Measurements from ENCODE around the gene DLG3.

The DLG3 gene

DNA sequence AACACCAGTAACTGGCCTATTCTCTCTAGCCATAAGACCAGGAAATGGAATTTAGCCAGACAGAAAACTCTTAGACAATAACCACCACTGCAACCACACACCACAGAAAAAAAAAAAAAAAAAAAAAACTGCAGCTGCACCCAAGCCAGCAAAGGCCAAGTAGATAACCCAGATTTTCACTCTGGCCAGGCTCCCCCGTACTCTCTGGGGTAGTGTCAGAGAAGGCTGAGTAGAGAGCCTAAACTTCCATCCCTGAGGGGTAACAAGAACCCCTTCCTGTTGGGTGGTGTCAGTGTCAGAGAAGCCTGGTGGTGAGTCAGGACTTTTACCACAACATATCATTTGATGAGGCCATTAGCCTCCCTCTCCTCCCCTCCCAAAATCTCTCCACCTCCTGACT is 5.6 kb upstream of the DLG3 start:
- Histone ChIP-seq H3K27ac (ENCODE audit: low read length) (no peak overlapping the region), H3K9me3 (ENCODE audit: control insufficient read depth, low read depth, low read length) (no peaks in the 10 kb centered on the region), H3K36me3 (ENCODE audit: control insufficient read depth, low read depth, low read length) (no peaks in the 10 kb centered on the region), H3K4me3 (ENCODE audit: low read length) (no peak overlapping the region), H3K4me1 (ENCODE audit: control insufficient read depth, low read depth, low read length) (no peaks in the 10 kb centered on the region), H3K9ac (ENCODE audit: low read length) (no peak overlapping the region), H3K27me3 (ENCODE audit: control insufficient read depth, insufficient read depth, low read length) (no peaks in the 10 kb centered on the region)

DNA sequence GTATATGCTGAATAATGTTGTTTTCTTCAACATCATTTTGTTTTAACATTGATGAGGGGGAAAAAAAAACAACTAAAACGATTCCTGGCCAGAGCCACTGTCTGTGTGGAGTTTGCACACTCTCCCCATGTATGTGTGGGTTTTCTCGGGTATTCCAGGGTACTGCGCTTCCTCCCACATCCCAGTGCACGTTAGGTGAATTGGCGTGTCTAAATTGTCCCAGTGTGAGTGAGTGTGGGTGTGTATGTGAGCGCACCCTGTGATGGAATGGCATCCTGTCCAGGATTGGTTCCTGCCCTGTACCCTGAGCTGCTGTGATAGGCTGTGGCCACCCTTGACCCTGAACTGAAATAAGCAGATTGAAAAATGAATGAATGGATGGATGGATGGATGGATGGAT is 2.4 kb upstream of the DLG3 start:
- Histone ChIP-seq H3K4me1 (ENCODE audit: control insufficient read depth, low read depth, low read length) (no peaks in the 10 kb centered on the region), H3K9ac (ENCODE audit: low read length) (no peak overlapping the region), H3K9me3 (ENCODE audit: control insufficient read depth, low read depth, low read length) (no peaks in the 10 kb centered on the region), H3K4me3 (ENCODE audit: low read length) (no peak overlapping the region), H3K27ac (ENCODE audit: low read length) (no peak overlapping the region), H3K36me3 (ENCODE audit: control insufficient read depth, low read depth, low read length) (no peaks in the 10 kb centered on the region), H3K27me3 (ENCODE audit: control insufficient read depth, insufficient read depth, low read length) (peaks cover 11% of the 10 kb centered on the region)

- Histone ChIP-seq H3K9ac (ENCODE audit: low read length) (no peak overlapping the region), H3K4me1 (ENCODE audit: control insufficient read depth, low read depth, low read length) (no peaks in the 10 kb centered on the region), H3K27ac (ENCODE audit: low read length) (no peak overlapping the region), H3K27me3 (ENCODE audit: control insufficient read depth, insufficient read depth, low read length) (peaks cover 11% of the 10 kb centered on the region), H3K9me3 (ENCODE audit: control insufficient read depth, low read depth, low read length) (peaks cover 5% of the 10 kb centered on the region), H3K4me3 (ENCODE audit: low read length) (peak overlapping the region; percentile 30), H3K36me3 (ENCODE audit: control insufficient read depth, low read depth, low read length) (no peaks in the 10 kb centered on the region)
Measured at GRCh38 chrX:70444946-70445656, 466 bp downstream of the DLG3 start.

DNA sequence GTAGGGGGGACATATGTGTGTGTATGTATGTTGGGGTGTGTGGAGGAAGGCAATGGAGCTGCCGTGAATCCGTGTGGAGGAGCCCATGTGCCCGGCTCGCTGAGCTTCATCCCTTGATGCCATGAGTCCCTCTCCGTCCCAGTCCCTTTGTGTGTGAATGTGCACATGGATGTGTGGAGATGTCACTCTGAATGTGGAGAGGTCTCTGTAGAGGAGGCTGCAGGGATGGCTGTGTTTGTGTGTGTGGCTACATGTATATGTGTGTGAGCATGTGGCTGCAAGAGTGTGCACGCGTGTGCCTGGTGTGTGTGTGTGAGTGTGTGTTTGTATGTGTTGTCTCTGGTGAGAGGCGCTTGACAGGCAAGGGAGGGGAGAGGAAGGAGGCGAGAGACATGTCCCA is 1.3 kb downstream of the DLG3 start:
- H3K9me3 ChIP-seq (ENCODE audit: control insufficient read depth, low read depth, low read length) = peaks cover 5% of the 10 kb centered on the region
- H3K4me1 ChIP-seq (ENCODE audit: control insufficient read depth, low read depth, low read length) = no peaks in the 10 kb centered on the region
- no peak overlapping the region for H3K4me3 ChIP-seq (ENCODE audit: low read length)
- no peaks in the 10 kb centered on the region for H3K36me3 ChIP-seq (ENCODE audit: control insufficient read depth, low read depth, low read length)
- H3K27me3 ChIP-seq (ENCODE audit: control insufficient read depth, insufficient read depth, low read length) = peaks cover 11% of the 10 kb centered on the region
- no peak overlapping the region for H3K9ac ChIP-seq (ENCODE audit: low read length)
- H3K27ac ChIP-seq (ENCODE audit: low read length) = no peak overlapping the region

GRCh38 chrX:70446380-70447350 is 2.0 kb downstream of the DLG3 start:
- no peak overlapping the region for H3K27ac ChIP-seq (ENCODE audit: low read length)
- H3K9ac ChIP-seq (ENCODE audit: low read length) = no peak overlapping the region
- peaks cover 11% of the 10 kb centered on the region for H3K27me3 ChIP-seq (ENCODE audit: control insufficient read depth, insufficient read depth, low read length)
- H3K4me1 ChIP-seq (ENCODE audit: control insufficient read depth, low read depth, low read length) = no peaks in the 10 kb centered on the region
- H3K36me3 ChIP-seq (ENCODE audit: control insufficient read depth, low read depth, low read length) = no peaks in the 10 kb centered on the region
- H3K9me3 ChIP-seq (ENCODE audit: control insufficient read depth, low read depth, low read length) = peaks cover 5% of the 10 kb centered on the region
- H3K4me3 ChIP-seq (ENCODE audit: low read length) = no peak overlapping the region

DNA sequence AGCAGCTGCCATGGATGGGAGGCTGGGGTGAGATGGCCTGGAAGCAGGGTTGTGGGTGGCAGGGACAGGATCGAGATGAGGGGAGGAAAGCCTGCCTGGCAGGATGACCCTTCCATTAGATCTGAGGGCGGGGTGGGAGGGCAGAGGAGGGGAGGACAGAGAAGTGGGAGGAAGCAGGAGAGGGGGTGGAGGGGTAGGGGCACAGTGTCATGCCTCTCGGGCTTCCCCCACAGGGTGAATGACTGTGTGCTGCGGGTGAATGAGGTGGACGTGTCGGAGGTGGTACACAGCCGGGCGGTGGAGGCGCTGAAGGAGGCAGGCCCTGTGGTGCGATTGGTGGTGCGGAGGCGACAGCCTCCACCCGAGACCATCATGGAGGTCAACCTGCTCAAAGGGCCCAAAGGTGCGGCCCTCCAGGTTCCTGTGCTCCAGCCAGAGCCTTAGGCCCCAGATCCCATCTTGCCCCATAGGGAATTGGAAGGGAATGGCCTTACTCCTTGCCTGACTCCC is 4.9 kb downstream of the DLG3 start:
- Histone ChIP-seq H3K9me3 (ENCODE audit: control insufficient read depth, low read depth, low read length) (peaks cover 5% of the 10 kb centered on the region), H3K27ac (ENCODE audit: low read length) (no peak overlapping the region), H3K4me3 (ENCODE audit: low read length) (no peak overlapping the region), H3K27me3 (ENCODE audit: control insufficient read depth, insufficient read depth, low read length) (peaks cover 11% of the 10 kb centered on the region), H3K36me3 (ENCODE audit: control insufficient read depth, low read depth, low read length) (no peaks in the 10 kb centered on the region), H3K9ac (ENCODE audit: low read length) (no peak overlapping the region), H3K4me1 (ENCODE audit: control insufficient read depth, low read depth, low read length) (no peaks in the 10 kb centered on the region)

GRCh38 chrX:70452143-70452733 is 7.6 kb downstream of the DLG3 start:
- Histone ChIP-seq H3K27ac (ENCODE audit: low read length) (no peak overlapping the region), H3K9me3 (ENCODE audit: control insufficient read depth, low read depth, low read length) (peaks cover 5% of the 10 kb centered on the region), H3K4me3 (ENCODE audit: low read length) (peak overlapping the region; percentile 46), H3K36me3 (ENCODE audit: control insufficient read depth, low read depth, low read length) (no peaks in the 10 kb centered on the region), H3K9ac (ENCODE audit: low read length) (peak overlapping the region; percentile 24), H3K27me3 (ENCODE audit: control insufficient read depth, insufficient read depth, low read length) (no peaks in the 10 kb centered on the region), H3K4me1 (ENCODE audit: control insufficient read depth, low read depth, low read length) (no peaks in the 10 kb centered on the region)

DNA sequence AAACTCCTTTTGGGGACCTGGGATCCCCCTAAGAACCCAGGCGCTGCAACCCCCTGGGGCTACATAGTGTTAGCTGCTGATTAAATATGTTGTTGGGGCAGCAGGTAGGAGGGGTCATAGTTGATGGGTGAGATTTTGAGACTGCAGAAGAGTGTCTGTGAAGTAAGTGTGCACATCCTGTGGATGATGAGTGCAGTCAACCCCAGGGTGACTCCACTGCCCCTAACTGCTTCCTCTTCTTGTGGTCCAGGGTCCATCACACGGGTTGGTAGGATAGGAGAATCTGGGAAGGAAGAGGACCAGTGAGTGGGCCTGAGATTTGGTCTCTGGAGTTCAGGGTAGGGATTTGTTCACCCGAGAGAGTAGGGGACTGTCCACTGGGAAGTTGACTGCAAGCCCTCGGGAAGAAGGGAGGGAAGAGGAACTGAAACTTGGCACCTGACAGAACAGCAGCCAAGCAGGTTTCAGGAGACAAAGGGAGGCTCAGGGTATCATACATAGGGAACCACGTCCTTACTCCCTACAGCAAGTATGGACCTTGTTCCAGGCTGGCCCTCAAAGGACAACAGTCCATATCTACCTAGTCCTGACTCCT is 8.5 kb downstream of the DLG3 start:
- Histone ChIP-seq H3K36me3 (ENCODE audit: control insufficient read depth, low read depth, low read length) (no peaks in the 10 kb centered on the region), H3K27ac (ENCODE audit: low read length) (no peak overlapping the region), H3K9ac (ENCODE audit: low read length) (peak overlapping the region; percentile 24), H3K4me3 (ENCODE audit: low read length) (peak overlapping the region; percentile 46), H3K4me1 (ENCODE audit: control insufficient read depth, low read depth, low read length) (no peaks in the 10 kb centered on the region), H3K27me3 (ENCODE audit: control insufficient read depth, insufficient read depth, low read length) (no peaks in the 10 kb centered on the region), H3K9me3 (ENCODE audit: control insufficient read depth, low read depth, low read length) (peaks cover 2% of the 10 kb centered on the region)

DNA sequence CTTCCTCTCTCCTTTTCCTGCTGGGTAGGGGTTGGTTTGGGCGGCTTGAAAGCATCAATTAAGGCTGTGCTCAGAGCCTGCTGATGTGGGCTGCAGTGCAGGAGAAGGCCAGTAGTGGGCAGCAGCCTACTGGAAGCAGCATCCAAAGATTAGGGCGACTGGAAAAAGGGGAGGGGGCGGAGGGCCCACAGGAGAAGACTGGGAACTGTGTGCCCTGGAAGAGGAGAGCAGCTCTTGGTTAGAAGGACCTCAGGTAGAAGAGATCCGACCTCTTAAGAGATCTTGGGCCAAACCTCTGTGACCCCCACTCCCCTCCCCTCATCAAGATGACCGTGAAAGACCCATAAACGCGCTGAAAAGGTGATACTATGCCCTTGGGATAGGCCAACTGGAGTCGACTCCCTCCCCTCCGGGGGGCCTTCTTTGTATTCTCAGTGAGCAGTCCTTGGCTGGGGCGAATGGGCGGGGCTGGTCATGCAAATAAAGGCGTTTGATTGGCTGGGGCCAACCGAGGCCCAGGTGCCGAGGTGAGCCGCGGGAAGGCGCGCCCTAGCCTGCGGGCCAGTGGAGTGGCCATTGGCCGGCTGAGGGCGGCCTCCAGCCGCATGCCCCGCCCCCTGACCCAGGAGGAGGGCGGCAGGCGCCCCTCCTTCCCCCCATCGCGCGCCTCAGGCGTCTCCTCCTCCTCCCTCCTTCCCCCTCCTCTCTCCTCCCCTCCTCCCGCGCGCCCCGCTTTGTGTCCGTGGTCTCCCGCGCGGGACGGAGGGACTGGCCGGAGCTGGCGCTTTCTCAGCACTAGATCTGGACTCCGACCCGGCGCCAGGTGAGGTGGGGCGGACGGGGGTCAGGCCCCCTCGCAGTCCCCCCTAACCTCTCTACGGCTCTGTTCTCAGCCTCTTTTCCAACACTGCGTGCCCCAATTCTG is 10.1 kb downstream of the DLG3 start:
- H3K36me3 ChIP-seq (ENCODE audit: control insufficient read depth, low read depth, low read length) = peaks cover 7% of the 10 kb centered on the region
- H3K9me3 ChIP-seq (ENCODE audit: control insufficient read depth, low read depth, low read length) = no peaks in the 10 kb centered on the region
- H3K9ac ChIP-seq (ENCODE audit: low read length) = peak overlapping the region; percentile 80
- H3K4me1 ChIP-seq (ENCODE audit: control insufficient read depth, low read depth, low read length) = no peaks in the 10 kb centered on the region
- H3K4me3 ChIP-seq (ENCODE audit: low read length) = peak overlapping the region; percentile 65
- peak overlapping the region; percentile 63 for H3K27ac ChIP-seq (ENCODE audit: low read length)
- H3K27me3 ChIP-seq (ENCODE audit: control insufficient read depth, insufficient read depth, low read length) = no peaks in the 10 kb centered on the region

DNA sequence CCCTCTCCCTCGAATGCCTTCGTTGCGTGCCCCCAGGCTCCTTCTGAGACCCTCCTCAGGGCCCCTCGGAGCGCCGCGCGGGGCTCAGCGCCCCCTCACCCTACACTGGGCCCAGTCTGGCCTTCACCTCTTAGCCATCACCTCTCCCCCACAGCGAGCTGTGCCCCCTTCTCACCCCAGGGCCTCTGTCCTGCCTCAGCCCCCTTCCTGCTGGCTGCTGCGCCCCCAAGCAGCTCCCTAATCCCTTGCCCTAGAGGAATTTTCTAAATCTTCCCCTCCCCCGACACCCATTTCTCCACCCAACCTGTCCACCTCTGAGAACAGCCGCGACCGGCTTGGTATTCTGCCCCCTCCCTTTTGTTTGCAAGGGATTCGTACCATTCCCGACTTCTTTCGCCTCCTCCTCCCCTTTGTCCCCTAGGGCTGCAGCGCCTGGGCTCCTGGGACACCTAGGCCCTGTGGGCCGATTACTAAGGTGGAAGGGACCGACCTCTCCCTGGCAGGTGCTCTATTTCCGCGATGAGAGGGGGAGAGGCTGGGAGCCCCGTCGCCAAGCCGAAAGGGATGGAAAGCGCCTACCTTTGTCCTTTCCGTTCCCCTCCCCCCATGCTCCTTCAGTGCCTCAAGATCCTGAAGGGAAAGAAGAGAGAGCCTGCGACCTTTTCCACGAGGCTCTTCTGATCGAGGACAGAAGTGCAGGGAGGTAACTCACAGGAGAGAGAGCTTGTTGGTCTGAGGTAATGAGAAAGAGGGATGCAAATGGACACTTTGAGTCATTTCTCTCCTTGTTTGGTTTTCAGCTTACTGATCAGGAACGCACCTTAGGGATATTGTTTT is 10.9 kb downstream of the DLG3 start:
- H3K27ac ChIP-seq (ENCODE audit: low read length) = peak overlapping the region; percentile 63
- no peaks in the 10 kb centered on the region for H3K27me3 ChIP-seq (ENCODE audit: control insufficient read depth, insufficient read depth, low read length)
- peak overlapping the region; percentile 80 for H3K9ac ChIP-seq (ENCODE audit: low read length)
- peak overlapping the region; percentile 65 for H3K4me3 ChIP-seq (ENCODE audit: low read length)
- no peaks in the 10 kb centered on the region for H3K4me1 ChIP-seq (ENCODE audit: control insufficient read depth, low read depth, low read length)
- H3K9me3 ChIP-seq (ENCODE audit: control insufficient read depth, low read depth, low read length) = no peaks in the 10 kb centered on the region
- peaks cover 9% of the 10 kb centered on the region for H3K36me3 ChIP-seq (ENCODE audit: control insufficient read depth, low read depth, low read length)
